GM06990 (cell line): ENCODE data around the gene SORBS1.

Source experiments
- DNase-seq: peaks from one replicate; pipeline ENCODE4 v3.0.0-alpha.2; 2011; ENCODE audit not compliant: insufficient read length; ENCODE audit errors: extremely low read depth
- H3K27me3 ChIP-seq: replicated peaks from 2 replicates; pipeline ENCODE4 v1.6.0; 2011; ENCODE audit warnings: low read length; ENCODE audit not compliant: control insufficient read depth, insufficient read depth
- H3K36me3 ChIP-seq: 2 replicates; pipeline ENCODE4 v1.5.1; 2011; ENCODE audit warnings: low read length; ENCODE audit not compliant: control insufficient read depth, insufficient read depth
- H3K4me3 ChIP-seq: replicated peaks from 2 replicates; pipeline ENCODE4 v1.5.1; 2011; ENCODE audit warnings: low read depth, mild to moderate bottlenecking, control low read depth, low read length
- TF ChIP-seq, protein P1 (sequence below): IDR thresholded peaks from 2 replicates; pipeline ENCODE4 v1.5.1; 2011; ENCODE audit warnings: low read length, control low read depth, mild to moderate bottlenecking, inconsistent platforms; ENCODE audit not compliant: insufficient read depth, poor library complexity, severe bottlenecking

SORBS1 gene

DNA sequence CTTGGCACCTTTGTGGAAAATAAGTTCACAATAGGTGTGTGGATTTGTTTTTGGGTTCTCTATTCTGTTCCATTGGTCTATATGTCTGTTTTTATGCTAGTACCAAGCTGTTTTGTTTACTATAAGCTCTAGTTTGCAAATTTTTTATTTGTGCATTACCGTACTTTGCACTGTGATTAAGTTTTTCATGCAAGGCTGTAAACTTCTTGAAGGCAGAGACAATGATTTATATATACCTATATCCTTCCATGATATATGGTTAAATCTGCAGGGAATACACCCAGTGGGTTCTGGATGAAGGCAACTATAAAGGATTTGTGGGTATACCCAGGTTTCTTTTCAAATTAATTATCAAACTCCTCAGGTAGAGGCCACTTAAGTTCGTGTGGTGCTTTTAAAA, 178.6 kb downstream of the SORBS1 start:
- no peak for DNase-seq
- no peaks in the 10 kb centered on the region for H3K27me3 ChIP-seq
- TF ChIP-seq, protein P1, sequence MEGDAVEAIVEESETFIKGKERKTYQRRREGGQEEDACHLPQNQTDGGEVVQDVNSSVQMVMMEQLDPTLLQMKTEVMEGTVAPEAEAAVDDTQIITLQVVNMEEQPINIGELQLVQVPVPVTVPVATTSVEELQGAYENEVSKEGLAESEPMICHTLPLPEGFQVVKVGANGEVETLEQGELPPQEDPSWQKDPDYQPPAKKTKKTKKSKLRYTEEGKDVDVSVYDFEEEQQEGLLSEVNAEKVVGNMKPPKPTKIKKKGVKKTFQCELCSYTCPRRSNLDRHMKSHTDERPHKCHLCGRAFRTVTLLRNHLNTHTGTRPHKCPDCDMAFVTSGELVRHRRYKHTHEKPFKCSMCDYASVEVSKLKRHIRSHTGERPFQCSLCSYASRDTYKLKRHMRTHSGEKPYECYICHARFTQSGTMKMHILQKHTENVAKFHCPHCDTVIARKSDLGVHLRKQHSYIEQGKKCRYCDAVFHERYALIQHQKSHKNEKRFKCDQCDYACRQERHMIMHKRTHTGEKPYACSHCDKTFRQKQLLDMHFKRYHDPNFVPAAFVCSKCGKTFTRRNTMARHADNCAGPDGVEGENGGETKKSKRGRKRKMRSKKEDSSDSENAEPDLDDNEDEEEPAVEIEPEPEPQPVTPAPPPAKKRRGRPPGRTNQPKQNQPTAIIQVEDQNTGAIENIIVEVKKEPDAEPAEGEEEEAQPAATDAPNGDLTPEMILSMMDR, result no peak
- H3K36me3 ChIP-seq, result no peaks in the 10 kb centered on the region
- no peak overlapping the region for H3K4me3 ChIP-seq

GRCh38 chr10:95382174-95382573, 179.0 kb downstream of the SORBS1 start:
- Histone ChIP-seq H3K36me3 (no peaks in the 10 kb centered on the region), H3K27me3 (no peaks in the 10 kb centered on the region), H3K4me3 (no peak overlapping the region)
- no peak for DNase-seq
- TF ChIP-seq, protein P1, result no peak

GRCh38 chr10:95377950-95378349, 183.2 kb downstream of the SORBS1 start:
- no peak overlapping the region for H3K4me3 ChIP-seq
- H3K27me3 ChIP-seq, result no peaks in the 10 kb centered on the region
- no peaks in the 10 kb centered on the region for H3K36me3 ChIP-seq
- TF ChIP-seq, protein P1, result no peak
- DNase-seq, result no peak

- TF ChIP-seq, protein P1, result no peak
- Histone ChIP-seq H3K36me3 (no peaks in the 10 kb centered on the region), H3K4me3 (no peak overlapping the region), H3K27me3 (no peaks in the 10 kb centered on the region)
- no peak for DNase-seq
These were observed 185.8 kb downstream of the SORBS1 start for GRCh38 chr10:95375418-95375817.

DNA sequence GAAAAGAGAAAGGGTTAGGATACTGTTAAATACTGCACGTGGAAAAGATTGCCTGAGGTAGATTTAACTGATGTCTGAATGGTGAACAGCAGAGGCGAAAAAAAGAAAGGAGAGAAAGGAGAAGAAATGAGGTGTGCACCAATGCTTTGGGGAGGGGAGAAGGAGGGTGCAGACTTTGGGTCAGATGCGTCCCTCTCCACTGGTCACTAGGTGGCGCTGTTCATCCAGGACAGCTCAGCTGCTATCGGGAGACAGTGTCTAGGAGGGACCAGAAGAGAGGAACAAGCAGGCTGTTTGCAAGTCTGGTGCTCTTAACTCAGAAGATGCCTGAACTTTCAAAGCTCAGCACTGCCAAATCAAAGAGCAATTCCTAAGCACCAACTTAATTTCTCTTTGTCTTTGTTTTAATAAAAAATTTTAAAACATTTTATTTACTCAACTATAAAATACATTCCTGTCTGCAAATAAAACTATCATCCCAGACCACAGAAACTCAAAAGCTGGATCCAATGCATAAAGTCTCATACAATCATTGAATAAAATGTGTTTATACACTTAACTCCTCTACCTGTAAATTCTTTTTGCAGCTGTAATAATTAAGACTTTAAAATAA, 186.5 kb downstream of the SORBS1 start:
- H3K36me3 ChIP-seq, result no peaks in the 10 kb centered on the region
- DNase-seq, result peak; percentile 44
- H3K27me3 ChIP-seq, result no peaks in the 10 kb centered on the region
- H3K4me3 ChIP-seq, result no peak overlapping the region
- TF ChIP-seq, protein P1, result peak; percentile 94

- DNase-seq, result no peak
- Histone ChIP-seq H3K27me3 (no peaks in the 10 kb centered on the region; the same call in 1 of the 2 replicates), H3K4me3 (no peak overlapping the region), H3K36me3 (no peaks in the 10 kb centered on the region)
- TF ChIP-seq, protein P1, result no peak
These were observed 187.5 kb downstream of the SORBS1 start for GRCh38 chr10:95373660-95374059.
